GM21619 (cell line): ENCODE measurements around the gene CD53.

Experiments
- ATAC-seq: cut with Tn5 transposase; IDR thresholded peaks from one replicate; pipeline ENCODE4 v1.9.1; 2021; ENCODE audit not compliant: unreplicated experiment

CD53 gene

DNA sequence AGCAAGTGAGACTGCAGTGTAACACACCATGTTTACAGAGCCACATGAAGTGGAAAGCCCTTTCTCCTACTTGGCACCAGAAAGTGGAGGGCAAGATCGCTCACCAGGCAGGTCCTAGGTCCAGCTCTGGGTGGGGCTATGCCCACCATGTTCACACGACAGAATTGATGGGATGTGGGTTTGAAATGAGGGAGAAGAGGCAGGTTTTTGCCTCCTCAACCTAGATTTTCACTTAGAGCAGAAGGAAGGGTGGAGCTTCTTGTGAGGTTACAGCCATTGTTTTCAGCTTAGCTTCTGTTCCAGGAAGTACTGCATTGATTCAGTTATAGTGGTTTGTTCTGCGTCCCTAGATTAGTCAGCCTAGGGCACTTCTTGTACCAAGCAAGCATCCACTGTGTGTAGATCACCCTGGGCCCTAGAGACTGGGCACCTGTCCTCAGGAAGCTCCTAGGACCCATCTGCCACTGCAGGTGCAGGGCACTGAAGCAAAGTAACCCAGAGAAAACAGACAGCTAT, 2.3 kb downstream of the CD53 start:
- ATAC-seq: peak; percentile 35

DNA sequence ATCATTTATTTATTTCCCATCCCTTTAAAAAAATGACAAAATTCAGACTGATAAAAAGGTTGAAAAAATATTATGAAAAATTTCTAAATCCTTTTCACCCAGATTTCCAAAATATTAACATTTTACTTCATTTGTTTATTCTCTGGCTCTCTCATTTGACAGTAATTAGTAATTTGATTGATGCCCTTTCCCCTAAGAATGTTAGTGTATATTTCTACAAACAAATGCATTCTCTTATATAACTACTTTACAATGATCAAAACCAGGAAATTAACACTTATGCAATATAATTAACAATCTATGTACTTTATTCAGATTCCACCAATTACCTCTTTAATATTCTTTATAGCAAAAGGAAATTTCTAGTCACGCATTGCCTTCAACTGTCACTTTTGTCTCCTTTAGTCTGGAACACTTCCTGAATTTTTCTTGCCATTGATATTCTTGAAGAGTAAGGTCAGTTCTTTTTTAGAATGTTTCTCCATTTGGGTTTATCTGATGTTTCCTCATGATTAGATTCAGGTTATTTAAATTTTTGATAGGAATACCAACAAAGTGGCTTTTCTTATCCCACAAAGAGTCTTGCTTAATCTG, 3.9 kb downstream of the CD53 start:
- no peak for ATAC-seq

DNA sequence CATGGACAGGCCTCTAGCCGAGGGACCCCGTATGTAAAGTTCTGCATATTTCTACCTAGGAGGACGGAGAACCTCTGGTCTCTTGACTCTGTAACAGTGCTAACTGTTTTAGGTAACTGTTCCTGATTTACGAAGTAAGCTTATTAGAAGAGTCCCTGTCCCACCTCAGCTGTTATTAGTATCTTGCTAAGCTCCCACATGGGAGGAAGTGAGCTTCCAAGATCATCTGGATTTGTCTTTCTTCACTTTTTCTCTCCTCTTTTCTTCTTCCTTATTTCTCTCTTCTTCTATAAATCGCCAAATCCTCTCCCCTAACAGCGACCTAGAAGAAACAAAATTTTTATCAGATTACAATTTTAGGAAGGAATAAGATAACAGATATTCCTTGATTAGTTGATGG, 4.4 kb downstream of the CD53 start:
- ATAC-seq: no peak

DNA sequence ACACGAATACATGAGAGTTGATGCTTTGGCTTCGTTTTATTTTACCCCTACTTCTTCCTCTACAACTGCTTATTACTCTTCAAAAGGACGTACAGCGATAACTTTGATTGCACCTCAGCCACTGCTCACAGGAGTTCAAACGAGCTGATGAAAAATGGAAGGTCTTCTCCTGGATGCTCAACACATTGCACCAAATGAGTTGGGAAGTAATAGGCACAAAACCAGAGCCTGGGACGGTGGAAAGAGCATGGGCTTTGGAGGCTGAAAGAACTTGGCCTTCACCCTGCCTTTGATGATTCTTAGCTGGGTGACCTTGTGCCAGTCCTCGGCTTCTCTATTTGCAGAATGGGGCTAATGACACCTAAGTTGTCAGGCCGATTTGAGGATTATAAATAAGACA, 4.8 kb downstream of the CD53 start:
- ATAC-seq: no peak

DNA sequence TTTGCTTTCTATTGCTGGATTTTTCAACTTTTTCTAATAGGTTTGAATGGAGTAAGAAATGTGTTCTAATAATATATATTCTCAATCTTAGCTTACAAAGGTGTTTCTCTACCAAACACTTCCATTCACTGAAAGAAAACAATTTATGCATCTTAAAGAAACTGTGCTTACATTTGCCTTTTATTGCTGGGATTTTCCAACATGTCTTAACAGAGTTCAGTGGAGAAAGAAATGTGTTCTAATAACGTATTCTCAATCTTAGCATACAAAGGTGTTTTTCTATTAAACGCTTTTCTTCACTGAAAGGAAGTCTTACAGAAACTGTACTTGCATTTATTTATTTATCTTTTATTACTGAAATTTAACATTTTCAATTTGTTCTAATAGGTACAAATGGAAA, 5.6 kb downstream of the CD53 start:
- ATAC-seq: no peak

DNA sequence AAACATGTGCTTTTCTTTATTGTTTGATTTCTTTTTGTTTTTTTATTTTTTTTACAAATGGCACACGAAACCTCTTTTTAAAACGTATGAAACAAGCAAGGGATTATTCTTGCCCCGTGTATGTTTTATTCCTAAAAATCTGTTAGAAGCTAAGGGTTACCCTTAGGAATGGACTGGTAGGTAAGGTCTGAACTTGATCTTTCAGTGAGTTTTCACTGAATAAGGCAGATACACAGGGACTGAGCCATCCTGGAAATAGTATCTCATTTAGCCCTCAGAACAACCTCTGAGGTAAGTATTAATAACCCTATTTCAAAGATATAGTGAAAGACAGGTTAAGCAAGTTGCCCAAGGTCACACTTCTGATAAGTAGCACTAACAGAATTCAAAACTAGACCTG, 6.0 kb downstream of the CD53 start:
- no peak for ATAC-seq

DNA sequence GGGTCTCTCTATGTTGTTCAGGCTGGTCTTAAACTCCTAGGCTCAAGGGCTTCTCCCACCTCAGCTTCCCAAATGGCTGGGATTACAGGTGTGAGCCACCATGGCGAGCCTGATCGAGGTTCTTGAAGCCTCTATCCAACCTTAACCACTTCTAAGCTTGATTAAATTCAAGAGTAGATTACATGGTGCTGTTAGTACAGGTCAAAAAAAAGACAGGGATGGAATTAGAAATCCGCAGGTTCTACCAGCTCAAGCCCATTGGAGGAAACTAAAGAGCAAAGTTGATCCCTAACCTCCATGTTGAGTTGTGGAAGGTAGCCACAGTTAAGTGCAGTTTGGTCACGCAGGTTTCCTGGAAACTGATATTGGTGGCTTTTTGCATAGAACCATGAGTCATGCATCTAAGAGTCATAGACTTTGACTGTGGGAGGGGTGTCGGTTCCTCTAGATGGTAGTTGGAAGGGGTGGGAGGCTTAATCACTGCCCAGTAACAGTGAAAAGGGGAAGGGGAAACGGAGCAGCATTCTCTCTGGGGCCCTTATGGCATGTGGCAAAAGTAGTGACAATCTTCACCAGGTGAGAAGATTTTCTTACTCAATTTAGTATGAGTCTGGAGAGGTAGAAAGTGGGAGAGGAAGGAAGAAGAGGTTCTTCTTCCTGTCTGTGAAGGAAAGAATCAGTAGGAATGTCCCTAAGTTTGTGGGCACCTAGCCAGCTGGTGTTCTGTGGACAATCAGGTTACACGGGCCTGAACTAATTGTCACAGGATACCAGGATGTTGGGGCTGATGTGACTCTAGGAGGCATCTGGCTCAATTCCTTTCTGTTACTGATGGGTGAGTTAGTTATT, 7.0 kb downstream of the CD53 start:
- peak; percentile 53 for ATAC-seq

DNA sequence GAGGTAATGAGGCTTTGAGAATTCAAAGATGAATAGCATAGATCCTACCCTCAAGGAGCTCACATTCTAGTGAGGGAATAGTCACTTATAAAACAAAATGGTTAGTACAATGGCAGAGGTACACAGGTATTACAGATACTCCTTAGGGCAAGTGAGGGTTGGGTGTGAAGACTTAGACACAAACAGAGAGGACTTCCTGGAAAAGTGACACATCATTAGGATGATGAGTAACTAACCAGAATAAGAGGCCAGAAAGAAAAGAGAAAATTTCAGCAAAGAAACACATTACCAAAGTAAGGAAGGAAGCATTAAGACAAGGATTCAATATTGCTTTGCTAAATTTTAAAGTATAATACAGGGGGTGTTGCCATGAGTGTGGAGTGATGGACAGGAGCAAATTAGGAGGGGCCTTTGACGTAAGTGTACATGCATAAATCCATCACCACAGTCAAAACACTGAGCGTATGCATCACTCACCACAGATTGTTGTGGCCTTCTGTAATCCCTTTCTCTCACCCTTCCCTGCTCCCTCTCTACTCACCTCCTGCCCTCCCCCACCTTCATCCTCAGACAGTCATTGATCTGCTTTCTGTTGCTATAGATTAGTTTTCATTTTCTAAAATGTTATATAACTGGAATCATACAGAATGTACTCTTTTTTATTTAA, 7.9 kb downstream of the CD53 start:
- ATAC-seq: no peak

DNA sequence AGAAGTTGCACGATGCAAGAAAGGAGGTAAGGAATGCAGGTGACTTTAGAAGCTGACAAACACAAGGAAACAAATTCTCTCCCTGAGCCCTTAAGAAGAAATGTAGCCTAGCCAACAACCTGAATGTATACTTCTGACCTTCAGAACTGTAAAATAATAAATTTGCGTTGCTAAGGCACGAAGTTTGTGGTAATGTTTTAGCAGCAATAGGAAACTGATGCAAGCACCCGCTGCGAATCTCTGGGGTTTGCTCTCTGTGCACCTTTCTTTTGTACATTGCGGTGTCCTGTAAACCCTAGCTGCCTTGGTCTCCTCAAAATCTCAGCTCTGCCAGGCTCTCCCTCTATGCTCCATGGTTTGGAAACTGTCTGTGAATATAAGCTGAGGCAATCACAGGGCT, 15.1 kb downstream of the CD53 start:
- ATAC-seq: no peak

DNA sequence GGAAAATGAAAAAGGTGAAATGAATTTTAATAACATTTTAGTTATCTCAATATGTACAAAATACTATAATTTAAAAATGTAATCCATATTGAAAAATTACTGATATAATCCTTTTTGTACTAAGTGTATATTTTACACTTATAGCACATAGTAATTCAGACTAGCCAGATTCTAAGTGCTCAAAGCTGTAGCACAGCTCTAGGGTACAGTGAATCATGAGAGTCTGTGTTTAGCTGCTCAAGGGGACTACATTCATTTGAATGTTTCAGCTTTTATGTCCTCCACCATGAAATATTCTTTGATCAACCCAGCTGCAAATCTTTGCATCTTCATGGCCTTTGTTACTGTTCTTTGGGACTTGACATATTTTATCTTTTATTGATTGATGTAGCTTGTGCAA, 15.7 kb downstream of the CD53 start:
- no peak for ATAC-seq

DNA sequence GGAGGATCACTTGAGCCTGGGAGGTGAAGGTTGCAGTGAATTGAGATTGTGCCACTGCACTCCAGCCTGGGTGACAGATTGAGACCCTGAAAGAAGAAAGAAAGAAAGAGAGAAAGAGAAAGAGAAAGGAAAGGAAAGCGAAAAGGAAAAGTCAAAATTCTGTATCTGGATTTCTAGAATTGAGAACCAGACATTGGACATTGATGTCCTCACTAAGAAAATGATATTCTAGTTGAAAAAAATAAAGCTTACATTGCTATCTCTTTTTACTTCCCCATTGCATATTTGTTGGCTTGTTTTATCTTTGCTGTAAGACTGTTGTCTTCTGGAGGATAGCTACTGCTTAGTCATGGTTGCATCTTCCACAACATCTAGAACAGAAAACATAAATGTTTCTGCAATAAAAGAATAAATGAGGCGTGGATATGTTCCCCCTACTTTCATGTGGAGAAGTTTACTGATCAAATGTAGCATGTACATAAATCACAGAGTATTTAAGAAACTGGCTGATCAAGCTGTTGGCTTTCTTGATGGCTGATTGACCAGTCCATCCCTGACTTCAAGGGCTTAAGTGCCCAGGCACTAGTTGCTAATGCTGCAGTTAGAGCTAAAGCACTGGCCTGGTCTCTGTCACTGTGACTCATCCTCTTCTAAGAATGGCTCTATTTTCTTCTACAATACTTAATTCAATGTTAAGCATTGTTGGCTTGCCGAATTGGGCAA, 17.7 kb downstream of the CD53 start:
- ATAC-seq: no peak

DNA sequence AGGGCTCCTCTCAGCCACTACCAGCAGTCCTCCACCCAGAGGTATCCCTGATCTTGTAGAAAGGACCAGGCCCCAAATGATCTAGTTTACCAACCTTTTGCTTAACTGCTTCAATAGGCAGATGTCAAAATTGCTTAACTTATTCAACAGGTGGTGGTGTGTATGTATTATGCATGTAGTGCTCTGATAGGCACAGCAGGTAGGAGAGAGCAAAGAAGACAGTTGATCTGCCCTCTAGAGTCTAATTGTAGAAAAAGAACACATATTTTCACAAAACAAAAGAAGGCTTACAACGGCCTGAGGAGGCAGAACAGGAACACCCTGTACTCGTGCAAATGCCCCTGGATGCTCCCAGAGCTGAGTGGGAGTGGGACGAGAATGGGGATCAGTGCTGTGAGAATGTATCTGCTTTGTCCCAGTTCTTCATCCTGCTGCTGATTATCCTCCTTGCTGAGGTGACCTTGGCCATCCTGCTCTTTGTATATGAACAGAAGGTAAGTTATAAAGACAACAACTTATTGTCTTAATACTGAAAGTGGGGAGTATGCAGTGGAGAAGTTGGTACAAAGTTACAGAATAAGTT, 21.1 kb downstream of the CD53 start:
- no peak for ATAC-seq

DNA sequence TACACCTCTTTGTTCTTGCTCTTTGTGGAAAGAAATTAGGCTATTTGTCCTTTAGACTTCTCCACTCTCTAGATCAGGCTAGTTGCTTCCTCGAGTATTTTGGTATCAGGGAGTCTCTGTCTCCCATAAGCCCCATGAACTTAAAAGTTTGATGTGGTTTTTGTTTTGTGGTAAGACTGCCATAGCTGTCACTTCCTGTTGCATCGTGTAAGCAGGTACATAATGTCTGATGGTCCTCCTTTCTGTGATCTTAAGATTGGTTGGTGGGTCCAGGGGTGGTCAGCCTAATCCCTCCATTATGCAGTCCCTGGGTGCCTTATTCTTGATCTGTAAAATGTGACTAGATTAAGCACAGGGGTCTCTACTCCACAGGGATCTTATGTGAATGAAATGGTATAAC, 23.1 kb downstream of the CD53 start:
- ATAC-seq: no peak

DNA sequence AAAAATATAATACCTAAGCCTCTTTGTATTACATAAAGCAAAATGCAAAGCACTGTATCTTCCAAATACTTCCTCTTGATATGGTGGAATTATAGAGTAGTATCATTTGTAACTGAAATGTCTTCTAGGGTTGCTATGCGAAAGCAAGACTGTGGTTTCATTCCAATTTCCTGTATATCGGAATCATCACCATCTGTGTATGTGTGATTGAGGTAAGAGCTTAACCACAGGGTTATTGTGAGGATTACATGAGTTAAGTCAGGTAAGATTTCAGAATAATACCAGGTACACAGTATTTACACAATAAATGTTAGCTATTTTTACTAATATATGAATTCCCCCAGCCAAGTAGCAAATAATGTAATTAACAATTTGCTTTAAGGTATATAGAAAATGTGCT, 24.7 kb downstream of the CD53 start:
- ATAC-seq: no peak

DNA sequence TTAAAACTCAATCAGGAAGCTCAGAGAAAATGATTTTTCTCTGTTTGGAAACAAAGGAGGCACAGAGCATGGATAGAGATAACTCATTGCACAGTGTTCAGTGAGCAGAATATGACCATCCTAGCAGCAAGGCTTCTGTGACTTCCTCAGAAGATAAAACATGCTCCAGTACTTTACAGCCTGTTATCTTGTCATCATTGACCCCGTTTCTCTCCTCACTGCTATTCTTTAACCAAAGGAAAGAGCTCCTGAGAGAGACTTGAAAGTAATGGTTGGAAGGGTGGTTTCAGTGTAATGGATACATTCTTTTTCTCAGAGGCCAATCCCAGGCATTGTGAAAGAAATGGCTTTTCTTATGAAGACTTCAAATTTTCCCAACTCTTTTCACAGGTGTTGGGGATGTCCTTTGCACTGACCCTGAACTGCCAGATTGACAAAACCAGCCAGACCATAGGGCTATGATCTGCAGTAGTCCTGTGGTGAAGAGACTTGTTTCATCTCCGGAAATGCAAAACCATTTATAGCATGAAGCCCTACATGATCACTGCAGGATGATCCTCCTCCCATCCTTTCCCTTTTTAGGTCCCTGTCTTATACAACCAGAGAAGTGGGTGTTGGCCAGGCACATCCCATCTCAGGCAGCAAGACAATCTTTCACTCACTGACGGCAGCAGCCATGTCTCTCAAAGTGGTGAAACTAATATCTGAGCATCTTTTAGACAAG, 25.9 kb downstream of the CD53 start:
- ATAC-seq: no peak

DNA sequence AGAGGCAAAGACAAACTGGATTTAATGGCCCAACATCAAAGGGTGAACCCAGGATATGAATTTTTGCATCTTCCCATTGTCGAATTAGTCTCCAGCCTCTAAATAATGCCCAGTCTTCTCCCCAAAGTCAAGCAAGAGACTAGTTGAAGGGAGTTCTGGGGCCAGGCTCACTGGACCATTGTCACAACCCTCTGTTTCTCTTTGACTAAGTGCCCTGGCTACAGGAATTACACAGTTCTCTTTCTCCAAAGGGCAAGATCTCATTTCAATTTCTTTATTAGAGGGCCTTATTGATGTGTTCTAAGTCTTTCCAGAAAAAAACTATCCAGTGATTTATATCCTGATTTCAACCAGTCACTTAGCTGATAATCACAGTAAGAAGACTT, 26.5 kb downstream of the CD53 start:
- no peak for ATAC-seq

DNA sequence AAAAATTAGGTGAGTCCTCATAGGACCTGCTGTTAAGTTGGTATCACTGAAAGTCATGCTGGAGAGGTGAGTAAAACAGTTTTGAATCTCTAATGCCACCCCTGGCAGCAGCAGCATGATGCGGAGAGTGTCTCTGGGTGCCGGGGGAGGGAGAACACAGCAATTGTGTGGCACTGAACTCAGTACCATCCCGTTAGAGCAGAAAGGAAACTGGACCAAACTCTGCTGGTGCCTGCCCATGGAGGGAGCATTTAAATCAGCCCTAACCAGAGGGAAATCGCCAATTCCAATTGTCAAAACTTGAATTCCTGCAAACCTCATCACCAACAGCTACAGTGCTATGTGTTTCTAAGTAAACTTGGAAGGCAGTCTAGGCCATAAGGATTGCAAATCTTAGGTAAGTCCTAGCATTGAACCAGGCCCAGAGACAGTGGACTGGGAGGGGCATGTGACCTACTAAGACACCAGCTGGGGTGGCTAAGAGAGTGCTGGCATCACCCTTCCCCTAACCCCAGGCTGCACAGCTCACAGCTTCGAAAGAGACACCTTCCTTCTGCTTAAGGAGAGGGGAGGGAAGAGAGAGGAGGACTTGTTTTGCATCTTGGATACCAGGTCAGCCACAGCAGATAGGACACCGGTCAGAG, 30.0 kb downstream of the CD53 start:
- no peak for ATAC-seq

DNA sequence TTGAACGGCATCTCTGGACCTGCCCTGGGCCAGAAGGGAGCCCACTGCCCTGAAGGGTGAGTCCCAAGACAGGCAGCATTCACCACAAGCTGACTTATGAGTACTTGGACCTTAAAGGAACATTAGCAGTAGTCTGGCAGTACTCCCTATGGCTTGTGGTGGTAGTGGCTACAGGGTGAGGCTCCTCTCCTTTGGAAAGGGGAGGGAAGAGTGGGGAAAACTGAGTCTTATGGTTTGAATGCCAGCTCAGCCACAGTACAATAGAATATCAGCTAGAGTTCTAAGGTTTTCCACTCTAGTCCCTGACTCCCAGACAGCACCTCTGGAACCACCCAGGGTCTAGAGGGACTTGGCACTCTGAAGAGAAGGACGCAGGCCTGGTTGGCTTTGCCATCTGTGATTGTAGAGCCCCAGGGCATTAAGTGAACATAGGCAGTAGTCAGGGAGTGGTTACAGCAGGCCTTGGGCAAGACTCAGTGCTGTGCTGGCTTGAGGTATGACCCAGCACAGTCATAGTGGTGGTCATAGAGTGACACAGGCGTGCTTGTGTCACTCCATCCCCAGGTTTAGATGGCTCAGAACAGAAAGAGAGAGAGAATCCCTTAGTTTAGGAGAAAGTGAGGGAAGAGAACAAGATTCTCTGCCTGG, 31.0 kb downstream of the CD53 start:
- no peak for ATAC-seq

DNA sequence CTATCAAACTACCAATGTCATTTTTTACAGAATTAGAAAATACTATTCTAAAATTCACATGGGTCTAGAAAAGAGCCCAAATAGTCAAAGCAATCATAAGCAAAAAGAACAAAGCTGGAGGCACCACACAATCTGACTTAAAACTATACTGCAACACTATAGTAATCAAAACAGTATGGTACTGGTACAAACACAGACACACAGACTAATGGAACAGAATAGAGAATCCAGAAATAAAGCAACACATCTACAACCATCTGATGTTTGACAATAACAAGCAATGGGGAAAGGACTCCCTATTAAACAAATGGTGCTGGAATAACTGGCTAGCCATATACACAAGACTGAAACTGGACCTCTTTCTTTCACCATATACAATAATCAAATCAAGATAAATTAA, 39.8 kb downstream of the CD53 start:
- no peak for ATAC-seq
